ENCODE data around the gene NAT9.
A peak's percentile ranks its signal among the peaks of the same experiment; 100 is the strongest.

NAT9 gene, protein sequence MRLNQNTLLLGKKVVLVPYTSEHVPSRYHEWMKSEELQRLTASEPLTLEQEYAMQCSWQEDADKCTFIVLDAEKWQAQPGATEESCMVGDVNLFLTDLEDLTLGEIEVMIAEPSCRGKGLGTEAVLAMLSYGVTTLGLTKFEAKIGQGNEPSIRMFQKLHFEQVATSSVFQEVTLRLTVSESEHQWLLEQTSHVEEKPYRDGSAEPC

DNA sequence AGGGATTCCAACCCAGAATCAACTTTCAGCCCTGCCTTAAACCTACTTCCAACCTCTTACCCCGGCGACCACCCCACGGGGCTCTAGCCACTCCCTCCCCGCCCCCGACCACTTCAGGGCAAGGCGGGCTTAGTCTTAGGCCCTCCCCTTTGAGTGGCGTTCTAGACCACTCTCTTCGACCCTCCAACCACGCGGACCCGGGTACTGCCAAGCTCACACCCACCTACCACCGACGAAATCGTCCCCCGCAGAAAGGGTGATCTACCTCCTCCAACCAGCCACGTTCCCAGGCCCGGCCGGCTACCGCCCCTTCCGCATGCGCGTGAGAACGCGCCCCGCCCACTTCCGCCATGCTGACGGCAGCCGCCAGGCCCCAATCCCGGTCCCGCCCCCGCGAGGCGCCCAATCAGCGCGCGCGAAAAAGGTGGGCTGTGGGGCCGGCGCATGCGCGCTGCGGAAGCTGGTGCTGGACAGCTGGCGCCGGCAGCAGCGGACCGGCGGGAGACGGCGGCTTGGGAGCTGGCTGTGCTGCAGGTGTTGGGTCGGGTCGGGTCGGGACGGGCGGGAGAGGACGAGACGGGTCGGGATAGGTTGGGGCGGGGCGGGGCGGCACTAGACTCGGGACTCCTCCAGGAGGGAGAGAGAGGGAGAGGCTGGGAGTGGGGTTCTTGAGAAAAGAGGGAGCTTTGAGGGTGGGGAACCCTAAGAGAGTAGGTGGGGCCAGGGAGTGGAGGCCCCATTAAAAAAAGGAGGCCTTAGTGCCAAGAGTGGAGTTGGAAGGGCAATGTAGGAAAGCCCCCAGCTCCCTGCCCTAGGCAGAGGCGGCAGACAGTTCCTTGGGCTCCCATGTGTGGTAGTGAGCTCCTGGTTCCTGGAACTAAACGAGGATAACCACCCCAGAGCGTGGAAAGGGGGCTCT, at the start of gene NAT9:
TSS of gene NAT9 (minus strand) at position 302 of the 919 bp plus-strand sequence. CDS start 647 bp downstream, outside the sequence.
- peak; percentile 98 for DNase-seq

- DNase-seq, result no peak
These were observed 48.9 kb upstream of the NAT9 start for GRCh38 chr17:74824961-74825627.

GRCh38 chr17:74822939-74823367, 46.8 kb upstream of the NAT9 start:
- no peak for DNase-seq

- no peak for DNase-seq
These were observed 46.3 kb upstream of the NAT9 start for GRCh38 chr17:74822335-74822938.

DNA sequence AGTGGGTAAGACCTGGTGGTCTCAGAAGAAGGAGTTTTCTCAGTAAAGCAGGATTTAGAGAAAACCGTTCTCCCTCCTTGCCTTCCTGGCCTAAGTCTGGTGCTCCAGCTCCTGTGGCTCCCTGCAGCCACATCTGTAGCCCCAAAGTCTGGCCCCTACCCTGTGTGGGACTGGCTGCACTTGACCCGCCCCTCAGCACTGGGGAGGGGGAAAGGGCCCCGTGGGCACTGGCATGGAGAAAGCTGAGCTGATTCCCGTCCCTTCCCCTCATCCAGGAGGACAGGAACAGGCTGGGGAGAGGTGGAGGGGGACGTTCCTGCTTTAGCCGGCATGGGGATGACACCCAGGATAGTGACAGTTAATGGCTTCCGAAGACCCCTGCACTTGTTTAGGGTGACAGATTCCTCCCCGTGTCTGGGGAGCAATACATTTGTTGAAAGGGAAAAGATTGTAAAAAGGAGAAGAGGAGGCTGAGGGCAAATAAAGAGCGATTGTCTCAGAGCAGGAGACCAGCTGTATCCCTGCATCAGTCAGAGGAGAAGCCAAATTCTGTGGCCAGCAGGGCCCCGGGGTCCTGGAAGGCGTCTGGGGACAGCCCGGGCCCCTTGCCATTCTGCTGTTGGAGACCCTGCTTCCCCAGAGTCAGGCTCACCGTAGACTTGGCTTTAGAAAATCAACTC, 45.6 kb upstream of the NAT9 start:
- DNase-seq, result no peak

- DNase-seq, result no peak
These were observed 43.8 kb upstream of the NAT9 start for GRCh38 chr17:74819801-74820436.

GRCh38 chr17:74818291-74818938, 42.3 kb upstream of the NAT9 start:
- no peak for DNase-seq

DNA sequence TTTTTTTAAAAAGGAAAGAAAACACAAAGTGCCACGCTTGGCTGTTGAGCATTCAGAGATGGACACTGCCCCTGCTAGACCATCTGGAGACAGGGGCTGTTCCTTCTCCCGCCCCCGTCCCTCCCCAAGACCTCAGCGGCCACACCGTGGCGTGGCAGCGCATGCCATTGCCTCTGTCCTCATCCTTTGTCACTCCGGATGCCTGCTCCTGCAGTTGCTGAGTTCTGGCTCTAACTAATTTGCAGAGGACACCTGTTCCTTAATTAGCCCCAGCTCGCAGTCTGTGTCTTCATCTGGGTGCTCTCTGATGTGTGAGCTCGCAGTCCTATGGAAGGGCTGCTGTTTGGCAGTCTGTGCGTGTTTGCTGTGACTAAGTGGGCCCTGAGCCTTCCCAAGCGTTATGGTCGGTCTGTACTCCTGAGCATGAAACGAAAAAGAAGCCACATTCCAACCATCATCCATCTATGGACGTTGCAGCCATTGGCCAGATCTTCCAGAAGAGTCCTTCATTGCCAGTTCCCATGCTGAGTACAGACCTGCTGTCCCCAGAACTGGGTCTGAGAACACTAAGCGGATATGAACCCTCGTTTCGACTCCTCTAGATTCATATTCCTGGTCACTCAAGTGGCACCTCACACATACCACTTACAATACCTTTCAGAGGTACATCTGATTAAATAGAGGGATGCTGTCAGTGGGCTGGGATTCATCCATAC, 40.9 kb upstream of the NAT9 start:
- no peak for DNase-seq

DNA sequence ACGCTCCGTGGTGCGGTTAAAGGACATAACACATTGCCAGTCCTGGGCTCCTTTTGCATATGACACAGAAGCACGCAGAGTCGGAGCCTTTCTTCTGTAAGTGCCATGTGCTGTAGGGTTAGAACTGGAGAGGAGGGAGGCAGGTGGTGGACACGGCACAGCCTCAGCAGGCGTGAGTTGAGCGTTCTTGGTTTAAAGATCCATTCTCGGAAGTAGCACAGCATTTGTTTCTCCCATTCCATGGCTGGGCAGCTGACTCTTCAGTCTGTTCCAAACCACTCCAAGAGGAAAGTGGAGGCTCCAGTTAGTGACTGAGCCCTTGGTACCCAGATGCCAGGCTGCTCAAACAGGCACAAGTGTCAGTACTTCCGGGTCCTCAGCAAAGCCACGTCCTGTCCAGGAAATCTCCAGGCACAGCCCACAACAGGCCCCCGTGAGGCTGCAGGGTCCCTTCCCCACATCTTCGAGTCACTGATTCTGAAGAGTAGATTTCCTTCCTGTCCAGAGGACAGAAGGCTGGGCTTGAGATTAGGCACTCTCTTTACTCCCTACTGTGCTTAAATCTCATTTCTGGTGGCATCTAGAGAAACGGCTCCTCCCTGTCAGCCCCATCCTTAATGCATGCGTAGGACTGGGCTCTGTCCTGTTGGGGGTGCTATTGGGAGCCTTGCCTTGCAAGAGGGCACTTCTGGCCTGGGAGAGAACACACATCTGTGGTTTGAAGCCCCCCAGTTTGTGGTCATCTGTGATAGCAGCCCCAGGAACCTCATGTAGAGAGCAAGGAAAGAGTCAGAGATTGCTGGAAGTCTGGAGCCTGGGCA, 39.6 kb upstream of the NAT9 start:
- DNase-seq, result peak; percentile 33

DNA sequence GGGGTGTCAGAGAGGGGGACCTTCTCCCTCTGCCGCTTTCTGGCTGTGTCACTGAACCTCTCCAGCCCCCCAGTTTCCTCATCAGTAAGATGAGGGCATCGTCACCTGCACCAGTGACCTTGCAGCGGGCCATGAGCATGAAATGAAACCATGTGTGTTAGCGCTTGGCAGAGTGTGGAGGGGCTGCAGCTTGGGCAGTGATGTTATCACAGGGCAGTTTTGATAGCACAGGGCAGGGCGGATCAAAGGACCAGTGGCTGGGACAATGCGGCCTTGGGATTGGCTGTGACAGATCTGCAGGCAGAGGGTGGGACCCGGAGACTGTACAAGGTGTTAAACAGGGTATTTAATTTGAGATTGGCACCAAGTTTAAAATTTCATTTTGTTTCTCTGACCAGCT, 38.9 kb upstream of the NAT9 start:
- no peak for DNase-seq

GRCh38 chr17:74814453-74814852, 38.3 kb upstream of the NAT9 start:
- DNase-seq, result no peak

DNA sequence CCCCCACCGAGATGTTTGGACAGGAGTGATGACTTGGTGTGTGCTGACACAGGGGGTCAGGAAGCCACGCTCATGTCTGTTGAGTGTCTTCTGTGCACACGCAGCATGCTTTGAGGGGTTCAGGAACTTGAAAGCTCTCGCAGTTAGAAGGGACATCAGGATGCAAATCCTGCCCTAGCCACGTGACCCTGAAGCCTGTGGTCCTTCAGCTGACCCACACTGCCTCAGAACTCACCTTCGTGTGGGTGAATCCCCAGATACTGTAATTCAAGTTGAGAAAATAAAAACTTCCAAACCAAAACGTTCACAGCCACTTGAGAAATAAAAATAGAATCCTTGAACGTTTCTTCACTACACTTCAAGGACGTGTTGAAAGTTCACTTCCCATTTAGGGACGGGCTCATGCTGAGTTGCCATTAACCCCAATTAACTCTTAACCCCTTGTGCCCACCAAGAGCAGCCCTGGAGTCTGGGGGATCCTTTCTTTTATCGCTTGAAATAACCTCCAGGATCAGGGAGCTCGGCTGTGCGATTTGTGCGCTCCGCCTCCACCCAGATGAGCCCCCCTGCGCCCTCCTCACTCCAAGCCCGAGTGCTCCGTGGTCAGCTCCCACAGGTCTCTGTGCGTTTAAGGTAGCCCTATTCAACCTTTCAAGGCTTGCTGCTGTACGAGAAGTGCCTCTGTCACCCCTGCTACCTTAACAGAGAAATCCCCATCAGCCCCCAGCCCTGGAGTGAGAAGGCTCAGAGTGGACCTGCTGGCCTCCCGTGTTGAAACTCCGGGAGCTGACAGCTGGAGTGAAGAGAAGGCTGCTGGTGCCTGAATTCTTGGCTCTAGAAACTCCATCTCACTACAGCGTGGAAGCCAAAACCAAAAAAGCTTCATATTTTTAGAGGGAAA, 36.2 kb upstream of the NAT9 start:
- DNase-seq, result no peak

DNA sequence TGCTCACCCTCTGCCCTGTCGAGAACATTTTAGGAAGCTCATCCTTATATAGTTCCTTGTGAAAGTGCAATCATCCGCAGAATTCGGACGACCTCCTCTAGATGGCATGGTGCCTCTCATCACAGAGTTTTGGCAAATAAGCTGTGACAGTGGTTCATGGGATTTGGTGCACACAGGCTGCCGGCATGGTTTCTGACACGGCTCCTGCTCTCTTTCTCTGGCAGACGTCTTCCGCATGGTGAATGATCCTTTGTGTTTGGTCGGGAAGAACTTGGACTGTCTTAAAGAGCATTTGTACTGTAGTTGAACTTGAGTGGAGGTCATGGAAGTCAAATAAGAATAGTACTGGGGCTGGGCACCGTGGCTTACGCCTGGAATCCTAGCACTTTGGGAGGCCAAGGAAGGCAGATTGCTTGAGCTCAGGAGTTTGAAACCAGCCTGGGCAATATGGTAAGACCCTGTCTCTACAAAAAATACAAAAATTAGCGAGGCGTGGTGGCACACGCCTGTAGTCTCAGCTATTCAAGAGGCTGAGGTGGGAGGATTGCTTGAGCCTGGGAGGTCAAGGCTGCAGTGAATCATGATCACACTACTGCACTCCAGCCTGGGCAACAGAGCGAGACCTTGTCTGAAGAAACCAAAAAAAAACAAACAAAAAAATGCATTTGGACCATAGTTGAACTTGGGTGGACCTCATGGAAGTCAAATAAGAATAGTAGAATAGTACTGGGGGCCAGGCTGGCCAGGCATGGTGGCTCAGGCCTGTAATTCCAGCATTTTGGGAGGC, 34.7 kb upstream of the NAT9 start:
- no peak for DNase-seq

GRCh38 chr17:74808714-74809430, 32.7 kb upstream of the NAT9 start:
- no peak for DNase-seq

DNA sequence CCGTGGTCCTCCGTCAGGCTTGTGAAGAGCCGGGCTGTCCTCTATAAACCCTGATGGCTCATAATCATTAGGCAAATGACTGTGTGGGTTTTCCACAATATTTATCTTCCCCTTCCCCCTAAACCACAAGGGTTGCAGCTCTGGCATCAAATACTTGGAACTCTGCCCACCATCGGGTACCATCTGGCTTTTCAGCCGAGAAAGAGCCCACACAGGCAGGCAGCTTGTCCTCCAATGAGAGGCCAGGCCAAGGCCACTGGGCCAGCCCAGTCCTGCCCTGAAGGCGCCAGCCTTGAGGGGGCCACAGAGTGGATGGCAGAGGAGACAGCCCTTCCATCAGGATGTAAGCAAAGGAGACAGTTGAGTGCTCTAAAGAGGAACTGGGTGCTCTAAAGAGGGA, 31.8 kb upstream of the NAT9 start:
- no peak for DNase-seq

DNA sequence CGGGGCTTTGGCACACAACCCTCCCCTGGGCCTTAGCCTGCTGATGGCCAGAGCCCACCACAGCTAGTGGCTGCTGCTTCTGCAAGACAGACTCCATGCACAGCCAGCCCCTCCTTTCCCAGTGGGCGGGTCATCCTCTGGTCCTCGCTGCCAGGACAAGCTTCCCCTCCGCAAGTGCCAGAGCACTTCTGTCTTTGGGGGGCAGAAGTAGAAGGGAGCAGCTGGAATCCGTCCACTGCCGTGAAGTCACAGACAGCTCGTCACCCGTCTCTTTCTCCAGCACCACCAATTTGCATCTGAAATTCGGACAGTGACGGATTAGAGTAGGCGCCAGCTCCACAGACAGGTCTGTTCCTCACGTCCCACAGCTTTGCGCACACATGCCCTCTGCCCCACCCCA, 31.3 kb upstream of the NAT9 start:
- no peak for DNase-seq

DNA sequence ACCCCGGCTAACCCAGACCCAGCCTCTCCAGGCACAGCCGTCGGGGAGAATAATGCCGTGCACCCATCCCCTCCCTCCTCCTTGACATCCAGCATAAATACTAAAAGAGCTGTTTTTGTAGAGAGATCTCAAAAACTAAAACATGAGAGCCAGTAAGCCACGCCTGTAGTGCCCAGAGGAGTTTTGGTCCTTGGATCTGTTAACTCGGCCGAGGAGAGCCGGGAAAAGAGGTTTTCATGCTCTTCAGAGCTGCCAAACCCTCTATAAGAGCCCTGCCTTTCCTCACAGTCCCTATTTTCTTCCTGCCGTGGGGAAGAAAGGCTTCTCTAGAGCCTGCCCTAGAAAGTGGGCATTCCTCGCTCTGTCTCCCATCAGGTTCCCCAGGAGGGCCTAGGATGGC, 30.2 kb upstream of the NAT9 start:
- no peak for DNase-seq

Data from OCI-M1 (cell line).